A549 treated with ZK216348 at 1 μM for 4 hours (cell line): Measurements from ENCODE around the gene PRMT6. TPM values are rescaled to one million over a fixed set of nuclear protein-coding genes. Genes with fewer than 3 reads are reported as not detected.

Experiments
- total RNA-seq: library from RNA; stranded (reverse); fragments of 200-300 nt; extraction: Qiagen RNA extraction; gene quantifications from 5 replicates; pipeline ENCODE4 v1.2.3, GENCODE V29; 2022; ENCODE audit warnings: low read depth

PRMT6 gene
- total RNA-seq = not detected in 5 replicates

DNA sequence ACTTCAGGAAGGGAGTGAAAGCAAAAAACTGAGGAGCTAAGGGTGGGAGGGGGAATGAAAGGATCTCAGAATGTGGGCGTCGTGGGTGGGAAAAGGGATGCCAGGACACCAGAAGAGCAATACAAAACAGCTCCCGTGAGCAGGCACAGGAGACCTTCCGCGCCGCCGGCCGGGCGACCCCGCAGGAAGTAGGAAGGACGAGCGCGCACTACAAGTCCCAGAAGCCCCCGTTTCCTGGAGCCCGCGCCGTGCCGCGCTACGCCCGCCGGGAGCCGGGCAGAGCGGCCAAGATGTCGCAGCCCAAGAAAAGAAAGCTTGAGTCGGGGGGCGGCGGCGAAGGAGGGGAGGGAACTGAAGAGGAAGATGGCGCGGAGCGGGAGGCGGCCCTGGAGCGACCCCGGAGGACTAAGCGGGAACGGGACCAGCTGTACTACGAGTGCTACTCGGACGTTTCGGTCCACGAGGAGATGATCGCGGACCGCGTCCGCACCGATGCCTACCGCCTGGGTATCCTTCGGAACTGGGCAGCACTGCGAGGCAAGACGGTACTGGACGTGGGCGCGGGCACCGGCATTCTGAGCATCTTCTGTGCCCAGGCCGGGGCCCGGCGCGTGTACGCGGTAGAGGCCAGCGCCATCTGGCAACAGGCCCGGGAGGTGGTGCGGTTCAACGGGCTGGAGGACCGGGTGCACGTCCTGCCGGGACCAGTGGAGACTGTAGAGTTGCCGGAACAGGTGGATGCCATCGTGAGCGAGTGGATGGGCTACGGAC lies at the start of gene PRMT6:
Gene PRMT6 (plus strand): TSS at position 249 of the 771 bp plus-strand sequence. CDS start 42 bp downstream, at position 291.

Other genes starting within 250 kb of the PRMT6 start
- gene NTNG1, start 84.4 kb downstream of the PRMT6 start, total RNA-seq = not detected in 5 replicates